ENCODE measurements around the gene IGF2R. TPM values are rescaled to one million over a fixed set of nuclear protein-coding genes. Genes with fewer than 3 reads are reported as not detected.

The IGF2R gene
- total RNA-seq, 1 donor from 2014 or later: 247 TPM

DNA sequence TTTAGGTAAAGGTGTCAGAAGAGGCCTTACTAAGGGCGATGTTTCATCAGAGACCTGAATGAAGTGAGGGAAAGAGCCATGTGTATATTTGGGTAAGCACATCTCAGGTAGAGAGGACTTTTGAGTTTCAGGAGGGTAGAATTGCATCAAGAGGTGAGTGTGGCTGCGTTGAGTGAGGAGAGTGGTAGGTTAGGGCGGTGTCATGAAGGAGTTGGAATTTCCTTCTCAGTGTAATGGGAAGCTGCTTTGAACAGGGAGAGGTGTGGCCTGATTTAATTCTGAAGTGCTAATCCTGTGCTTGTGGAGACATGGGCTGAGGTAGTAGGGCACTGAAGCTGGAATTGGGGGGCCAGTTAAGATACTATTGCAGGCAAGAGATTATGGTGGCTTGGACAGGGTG is 53.9 kb downstream of the IGF2R start:
- no peak overlapping the region for H3K4me3 Mint-ChIP-seq (ENCODE audit: unreplicated experiment)
- peaks cover 4% of the 10 kb centered on the region for H3K9me3 Mint-ChIP-seq (ENCODE audit: low read depth)
- TF ChIP-seq, protein P1, sequence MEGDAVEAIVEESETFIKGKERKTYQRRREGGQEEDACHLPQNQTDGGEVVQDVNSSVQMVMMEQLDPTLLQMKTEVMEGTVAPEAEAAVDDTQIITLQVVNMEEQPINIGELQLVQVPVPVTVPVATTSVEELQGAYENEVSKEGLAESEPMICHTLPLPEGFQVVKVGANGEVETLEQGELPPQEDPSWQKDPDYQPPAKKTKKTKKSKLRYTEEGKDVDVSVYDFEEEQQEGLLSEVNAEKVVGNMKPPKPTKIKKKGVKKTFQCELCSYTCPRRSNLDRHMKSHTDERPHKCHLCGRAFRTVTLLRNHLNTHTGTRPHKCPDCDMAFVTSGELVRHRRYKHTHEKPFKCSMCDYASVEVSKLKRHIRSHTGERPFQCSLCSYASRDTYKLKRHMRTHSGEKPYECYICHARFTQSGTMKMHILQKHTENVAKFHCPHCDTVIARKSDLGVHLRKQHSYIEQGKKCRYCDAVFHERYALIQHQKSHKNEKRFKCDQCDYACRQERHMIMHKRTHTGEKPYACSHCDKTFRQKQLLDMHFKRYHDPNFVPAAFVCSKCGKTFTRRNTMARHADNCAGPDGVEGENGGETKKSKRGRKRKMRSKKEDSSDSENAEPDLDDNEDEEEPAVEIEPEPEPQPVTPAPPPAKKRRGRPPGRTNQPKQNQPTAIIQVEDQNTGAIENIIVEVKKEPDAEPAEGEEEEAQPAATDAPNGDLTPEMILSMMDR (IDR thresholded peaks at IDR 0.05): no peak
- H3K36me3 Mint-ChIP-seq (ENCODE audit: low read depth): peaks cover 13% of the 10 kb centered on the region
- no peak overlapping the region for H3K27ac Mint-ChIP-seq (ENCODE audit: unreplicated experiment)
- no peaks in the 10 kb centered on the region for H3K27me3 Mint-ChIP-seq (ENCODE audit: low read depth)
- peaks cover 11% of the 10 kb centered on the region for H3K4me1 Mint-ChIP-seq (ENCODE audit: low read depth)
- no peak for DNase-seq (ENCODE audit: low spot score)

DNA sequence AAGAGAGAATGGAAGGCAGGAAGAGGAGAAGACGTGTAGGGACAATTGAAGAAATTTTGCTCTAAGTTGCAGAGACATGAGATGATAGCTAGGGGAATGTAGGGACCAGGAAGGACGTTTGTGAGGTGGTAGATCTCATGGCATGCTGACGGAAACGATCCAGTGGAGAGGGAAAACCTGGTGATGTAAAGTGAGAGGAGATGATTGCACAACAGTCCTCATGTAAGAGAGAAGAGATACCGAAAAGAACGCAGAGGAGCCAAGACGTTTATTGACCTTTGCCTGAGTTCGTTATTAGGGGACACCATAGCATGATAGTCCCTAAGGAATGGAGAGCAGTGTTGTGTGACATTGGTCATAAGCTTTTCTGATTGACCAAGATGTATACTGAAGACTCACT is 55.3 kb downstream of the IGF2R start:
- Mint-ChIP-seq H3K27ac (ENCODE audit: unreplicated experiment) (no peak overlapping the region), H3K4me3 (ENCODE audit: unreplicated experiment) (no peak overlapping the region), H3K9me3 (ENCODE audit: low read depth) (peaks cover 4% of the 10 kb centered on the region), H3K4me1 (ENCODE audit: low read depth) (peaks cover 24% of the 10 kb centered on the region), H3K36me3 (ENCODE audit: low read depth) (peaks cover 15% of the 10 kb centered on the region), H3K27me3 (ENCODE audit: low read depth) (no peaks in the 10 kb centered on the region)
- DNase-seq (ENCODE audit: low spot score): no peak
- TF ChIP-seq, protein P1 (IDR thresholded peaks at IDR 0.05): no peak

DNA sequence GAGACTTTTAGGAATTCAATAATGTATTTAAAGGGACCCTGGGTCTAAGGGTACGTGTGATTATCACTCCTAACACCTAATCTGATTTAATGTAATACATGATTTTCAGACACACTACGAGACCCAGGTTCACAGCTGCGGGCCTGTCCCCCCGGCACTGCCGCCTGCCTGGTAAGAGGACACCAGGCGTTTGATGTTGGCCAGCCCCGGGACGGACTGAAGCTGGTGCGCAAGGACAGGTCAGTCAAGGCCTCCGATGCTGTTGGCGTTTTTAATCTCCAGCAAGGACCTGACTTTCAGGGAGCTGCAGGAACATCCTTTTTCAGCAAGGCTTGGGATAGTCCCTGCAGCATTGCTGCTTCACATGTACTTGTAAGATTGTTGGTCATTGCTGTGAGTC is 58.2 kb downstream of the IGF2R start:
- peaks cover 22% of the 10 kb centered on the region for H3K36me3 Mint-ChIP-seq (ENCODE audit: low read depth)
- peak overlapping the region; percentile 96 for H3K27ac Mint-ChIP-seq (ENCODE audit: unreplicated experiment)

DNA sequence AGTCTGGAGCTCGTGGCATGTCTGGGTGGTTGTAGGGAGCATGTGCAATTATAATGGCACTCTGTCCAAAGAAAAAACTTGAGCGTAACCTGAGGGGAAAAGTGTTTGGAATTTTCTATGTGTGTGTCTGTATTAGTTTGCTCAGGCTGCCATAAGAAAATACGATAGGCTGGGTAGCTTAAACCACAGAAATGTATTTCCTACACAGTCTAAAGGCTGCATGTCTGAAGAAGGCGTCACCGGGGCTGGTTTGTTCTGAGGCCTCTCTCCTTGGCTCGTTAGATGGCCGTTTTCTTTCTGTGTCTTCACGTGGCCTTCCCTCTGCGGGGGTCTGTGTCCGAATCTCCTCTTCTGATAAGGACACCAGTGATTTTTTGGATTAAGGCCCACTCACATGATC is 59.0 kb downstream of the IGF2R start:
- peak overlapping the region; percentile 96 for H3K27ac Mint-ChIP-seq (ENCODE audit: unreplicated experiment)
- TF ChIP-seq, protein P1 (IDR thresholded peaks at IDR 0.05): no peak
- H3K4me1 Mint-ChIP-seq (ENCODE audit: low read depth): peaks cover 49% of the 10 kb centered on the region
- H3K27me3 Mint-ChIP-seq (ENCODE audit: low read depth): no peaks in the 10 kb centered on the region
- peaks cover 25% of the 10 kb centered on the region for H3K36me3 Mint-ChIP-seq (ENCODE audit: low read depth)
- no peaks in the 10 kb centered on the region for H3K9me3 Mint-ChIP-seq (ENCODE audit: low read depth)
- DNase-seq (ENCODE audit: low spot score): no peak
- no peak overlapping the region for H3K4me3 Mint-ChIP-seq (ENCODE audit: unreplicated experiment)

More for the DNA sequence above, 58.2 kb downstream of the IGF2R start:
- H3K4me1 Mint-ChIP-seq (ENCODE audit: low read depth): peaks cover 49% of the 10 kb centered on the region
- no peaks in the 10 kb centered on the region for H3K27me3 Mint-ChIP-seq (ENCODE audit: low read depth)
- H3K9me3 Mint-ChIP-seq (ENCODE audit: low read depth): no peaks in the 10 kb centered on the region
- DNase-seq (ENCODE audit: low spot score): no peak
- TF ChIP-seq, protein P1 (IDR thresholded peaks at IDR 0.05): no peak
- no peak overlapping the region for H3K4me3 Mint-ChIP-seq (ENCODE audit: unreplicated experiment)

DNA sequence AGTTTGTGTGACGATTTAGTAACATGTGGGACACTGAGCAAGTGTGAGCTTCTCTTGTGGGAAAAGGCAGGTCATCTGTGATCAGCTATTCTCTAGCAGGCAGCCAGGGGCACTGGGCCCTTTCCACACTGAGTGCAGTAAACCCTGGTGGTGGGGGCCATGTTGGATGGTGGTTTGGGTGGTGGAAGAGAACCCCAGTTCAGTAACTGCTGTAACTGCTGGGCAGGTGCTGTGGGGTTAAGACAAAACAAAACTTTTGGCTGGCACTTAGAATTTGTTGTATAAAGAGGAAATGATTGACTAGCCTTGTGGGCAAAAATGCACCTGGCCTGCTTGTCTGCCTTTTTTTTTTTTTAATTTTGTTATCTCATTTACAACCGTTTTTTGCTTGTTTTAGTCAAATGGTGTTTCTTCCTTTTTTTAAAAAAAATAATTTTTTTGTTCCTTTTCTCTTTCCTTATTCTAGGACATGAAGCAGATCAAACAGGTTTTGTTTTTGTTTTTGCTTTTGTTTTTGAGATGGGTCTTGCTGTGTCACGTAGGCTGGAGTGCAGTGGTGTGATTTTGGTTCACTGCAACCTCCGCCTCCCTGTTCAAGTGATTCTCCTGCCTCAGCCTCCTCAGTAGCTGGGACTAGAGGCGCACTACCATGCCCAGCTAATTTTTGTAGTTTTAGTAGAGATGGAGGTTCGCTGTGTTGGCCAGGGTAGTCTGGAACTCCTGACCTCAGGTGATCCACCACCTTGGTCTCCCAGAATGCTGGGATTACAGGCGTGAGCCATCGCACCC is 59.8 kb downstream of the IGF2R start:
- H3K9me3 Mint-ChIP-seq (ENCODE audit: low read depth): no peaks in the 10 kb centered on the region

More for the DNA sequence above, 59.8 kb downstream of the IGF2R start:
- Mint-ChIP-seq H3K27ac (ENCODE audit: unreplicated experiment) (peak overlapping the region; percentile 96), H3K4me1 (ENCODE audit: low read depth) (peaks cover 49% of the 10 kb centered on the region), H3K4me3 (ENCODE audit: unreplicated experiment) (no peak overlapping the region), H3K36me3 (ENCODE audit: low read depth) (peaks cover 33% of the 10 kb centered on the region), H3K27me3 (ENCODE audit: low read depth) (no peaks in the 10 kb centered on the region)
- TF ChIP-seq, protein P1 (IDR thresholded peaks at IDR 0.05): peak; percentile 22
- no peak for DNase-seq (ENCODE audit: low spot score)

Data from chondrocyte (in vitro differentiated cells).